Endodermal cell (in vitro differentiated cells): Measurements from ENCODE around the gene TUBE1. TPM values are rescaled to one million over a fixed set of nuclear protein-coding genes. Genes with fewer than 3 reads are reported as not detected.

Source experiments
- DNase-seq: peaks from one replicate; pipeline ENCODE4 v3.0.0-alpha.2; 2017
- H3K27ac ChIP-seq: 2 replicates; pipeline ENCODE4 v1.5.1; 2013; ENCODE audit warnings: mild to moderate bottlenecking, low read depth, low read length, moderate library complexity
- H3K27me3 ChIP-seq: 2 replicates; pipeline ENCODE4 v1.6.1; 2013; ENCODE audit warnings: mild to moderate bottlenecking, low read length, moderate library complexity; ENCODE audit not compliant: insufficient read depth, control insufficient read depth, poor library complexity, severe bottlenecking
- H3K36me3 ChIP-seq: 2 replicates; pipeline ENCODE4 v1.7.0; 2013; ENCODE audit warnings: mild to moderate bottlenecking, low read length, moderate library complexity; ENCODE audit not compliant: control insufficient read depth, insufficient read depth
- H3K4me1 ChIP-seq: one replicate; pipeline ENCODE4 v1.7.0; 2013; ENCODE audit warnings: low read length; ENCODE audit not compliant: control insufficient read depth, insufficient read depth
- H3K4me3 ChIP-seq: 2 replicates; pipeline ENCODE4 v1.5.1; 2013; ENCODE audit warnings: mild to moderate bottlenecking, low read length, moderate library complexity
- H3K9ac ChIP-seq: 2 replicates; pipeline ENCODE4 v1.6.1; 2013; ENCODE audit warnings: mild to moderate bottlenecking, low read length, moderate library complexity; ENCODE audit not compliant: poor library complexity, severe bottlenecking; ENCODE audit errors: extremely low read depth
- H3K9me3 ChIP-seq: 2 replicates; pipeline ENCODE4 v1.6.1; 2013; ENCODE audit warnings: mild to moderate bottlenecking, low read length, moderate library complexity; ENCODE audit not compliant: control insufficient read depth
- H3K27ac Mint-ChIP-seq: 2 replicates; pipeline ENCODE4 v1.8.0; 2020; ENCODE audit warnings: mixed read lengths
- H3K27me3 Mint-ChIP-seq: 2 replicates; pipeline ENCODE4 v1.8.0; 2021; ENCODE audit warnings: mild to moderate bottlenecking, mixed read lengths; ENCODE audit not compliant: insufficient read depth
- H3K36me3 Mint-ChIP-seq: 2 replicates; pipeline ENCODE4 v1.8.0; 2020; ENCODE audit warnings: low read depth, mixed read lengths
- H3K4me1 Mint-ChIP-seq: 2 replicates; pipeline ENCODE4 v1.8.0; 2020; ENCODE audit warnings: mixed read lengths
- H3K4me3 Mint-ChIP-seq: 2 replicates; pipeline ENCODE4 v1.8.0; 2020; ENCODE audit warnings: mild to moderate bottlenecking, moderate library complexity, mixed read lengths
- H3K9me3 Mint-ChIP-seq: 2 replicates; pipeline ENCODE4 v1.8.0; 2020; ENCODE audit warnings: mild to moderate bottlenecking, mixed read lengths
- CTCF ChIP-seq: fragments of 200-600 bp; sonication (generic); conservative IDR thresholded peaks from 2 replicates; pipeline ENCODE4 v1.5.0; 2021; ENCODE audit warnings: antibody characterized with exemption, mild to moderate bottlenecking
- WGBS, 2 experiments: methylation state at CpG; one replicate each; pipeline versions ENCODE4 v1.1.5 to v1.1.7; 2013; ENCODE audit warnings: missing lambda C conversion rate in 2 of 2, mixed read lengths in 1 of 2; ENCODE audit not compliant: insufficient coverage in 1 of 2, insufficient read length in 1 of 2; 5-methylcytosine and 5-hydroxymethylcytosine counted together
- total RNA-seq, 2 donors: library from RNA; stranded (reverse); fragmentation: NEBNext Ultra II Directional in 1 of 2; extraction: Animal tissue kit (Norgen Biotek cat#: 25700) in 1 of 2; gene quantifications; 2 replicates in 1 of 2; 3 replicates in 1 of 2; pipeline ENCODE4 v1.2.1, GENCODE V29; 2021

TUBE1 gene
- total RNA-seq, 2 donors from 2014 or later, result 27.7 to 40.2 TPM

- Histone ChIP-seq H3K27me3 (no peaks in the 10 kb centered on the region), H3K36me3 (no peaks in the 10 kb centered on the region), H3K9me3 (no peaks in the 10 kb centered on the region), H3K4me3 (no peak overlapping the region), H3K27ac (no peak overlapping the region), H3K4me1 (no peaks in the 10 kb centered on the region), H3K9ac (no peak overlapping the region)
- Mint-ChIP-seq H3K4me3 (no peak overlapping the region), H3K36me3 (no peaks in the 10 kb centered on the region), H3K9me3 (no peaks in the 10 kb centered on the region), H3K4me1 (peaks cover 5% of the 10 kb centered on the region), H3K27me3 (no peaks in the 10 kb centered on the region), H3K27ac (no peak overlapping the region)
- whole genome bisulfite sequencing, 2 experiments, result 100% methylated on average over 1 of the region's 1 CpG
- no peak for TF ChIP-seq CTCF
- DNase-seq, result no peak
These were observed 36.7 kb upstream of the TUBE1 start for GRCh38 chr6:112123982-112124381.

GRCh38 chr6:112122756-112123155 lies 35.5 kb upstream of the TUBE1 start:
- no peak for DNase-seq
- TF ChIP-seq CTCF, result no peak
- H3K9me3 ChIP-seq, result no peaks in the 10 kb centered on the region
- no peak overlapping the region for H3K27ac Mint-ChIP-seq
- peaks cover 5% of the 10 kb centered on the region for H3K4me1 Mint-ChIP-seq
- WGBS, 2 experiments, result 88 to 100% methylated on average over 1 of the region's 2 CpGs
- no peak overlapping the region for H3K4me3 Mint-ChIP-seq
- no peaks in the 10 kb centered on the region for H3K4me1 ChIP-seq
- H3K36me3 Mint-ChIP-seq, result no peaks in the 10 kb centered on the region
- no peak overlapping the region for H3K4me3 ChIP-seq
- H3K27me3 Mint-ChIP-seq, result no peaks in the 10 kb centered on the region
- H3K9me3 Mint-ChIP-seq, result no peaks in the 10 kb centered on the region
- no peaks in the 10 kb centered on the region for H3K27me3 ChIP-seq
- no peaks in the 10 kb centered on the region for H3K36me3 ChIP-seq
- no peak overlapping the region for H3K9ac ChIP-seq
- no peak overlapping the region for H3K27ac ChIP-seq

GRCh38 chr6:112118034-112118433 lies 30.8 kb upstream of the TUBE1 start:
- Mint-ChIP-seq H3K27ac (no peak overlapping the region), H3K4me1 (peaks cover 5% of the 10 kb centered on the region), H3K4me3 (no peak overlapping the region), H3K9me3 (no peaks in the 10 kb centered on the region), H3K36me3 (no peaks in the 10 kb centered on the region), H3K27me3 (no peaks in the 10 kb centered on the region)
- Histone ChIP-seq H3K27ac (no peak overlapping the region), H3K9ac (no peak overlapping the region), H3K4me3 (no peak overlapping the region), H3K4me1 (peaks cover 3% of the 10 kb centered on the region), H3K36me3 (no peaks in the 10 kb centered on the region), H3K27me3 (no peaks in the 10 kb centered on the region), H3K9me3 (no peaks in the 10 kb centered on the region)
- TF ChIP-seq CTCF, result no peak
- no peak for DNase-seq
